OCI-LY1 (cell line): ENCODE measurements around the gene MYH7.

ENCODE experiments used
- H2AFZ ChIP-seq: fragments of 200-600 bp; sonication (generic), shearing (Covaris generic); 2 replicates; pipeline ENCODE4 v1.6.0; 2014; ENCODE audit warnings: antibody characterized with exemption, mild to moderate bottlenecking, low read length
- H3F3A ChIP-seq: fragments of 200-600 bp; sonication (generic), shearing (Covaris generic); 2 replicates; pipeline ENCODE4 v1.6.0; 2014; ENCODE audit warnings: mild to moderate bottlenecking, antibody characterized with exemption, low read length, moderate library complexity; ENCODE audit not compliant: insufficient read depth
- H3K27ac ChIP-seq: fragments of 200-600 bp; sonication (generic); 2 replicates; pipeline ENCODE4 v1.5.1; 2014; ENCODE audit warnings: low read length, mixed run types, mild to moderate bottlenecking, low read depth; ENCODE audit not compliant: poor library complexity, severe bottlenecking
- H3K27me3 ChIP-seq: fragments of 200-600 bp; sonication (generic); 2 replicates; pipeline ENCODE4 v1.6.0; 2014; ENCODE audit warnings: antibody characterized with exemption, mild to moderate bottlenecking, low read length, moderate library complexity; ENCODE audit not compliant: insufficient read depth
- H3K36me3 ChIP-seq: fragments of 200-600 bp; sonication (generic); 2 replicates; pipeline ENCODE4 v1.6.1; 2014; ENCODE audit warnings: mild to moderate bottlenecking, antibody characterized with exemption, low read length, moderate library complexity, mixed read lengths; ENCODE audit not compliant: insufficient read depth
- H3K4me1 ChIP-seq: fragments of 200-600 bp; sonication (generic); 2 replicates; pipeline ENCODE4 v1.5.1; 2014; ENCODE audit warnings: mild to moderate bottlenecking, low read length, moderate library complexity; ENCODE audit not compliant: insufficient read depth, severe bottlenecking
- H3K4me2 ChIP-seq: fragments of 200-600 bp; sonication (generic), shearing (Covaris generic); 2 replicates; pipeline ENCODE4 v1.6.1; 2014; ENCODE audit warnings: low read length
- H3K4me3 ChIP-seq: fragments of 200-600 bp; sonication (generic); 2 replicates; pipeline ENCODE4 v1.5.1; 2014; ENCODE audit warnings: low read length, low read depth, mild to moderate bottlenecking, mixed read lengths; ENCODE audit not compliant: poor library complexity, severe bottlenecking
- H3K79me2 ChIP-seq: fragments of 200-600 bp; shearing (Covaris generic); 2 replicates; pipeline ENCODE4 v1.6.1; 2016; ENCODE audit warnings: mixed run types, low read length, mixed read lengths; ENCODE audit not compliant: insufficient read depth
- H3K9ac ChIP-seq: fragments of 200-600 bp; sonication (generic), shearing (Covaris generic); 2 replicates; pipeline ENCODE4 v1.6.1; 2014; ENCODE audit warnings: mild to moderate bottlenecking, low read length, mixed read lengths
- H3K9me2 ChIP-seq: fragments of 200-600 bp; sonication (generic), shearing (Covaris generic); 2 replicates; pipeline ENCODE4 v1.6.1; 2014; ENCODE audit warnings: low read depth, mild to moderate bottlenecking, low read length, mixed read lengths
- H3K9me3 ChIP-seq: fragments of 200-600 bp; shearing (Covaris generic); 2 replicates; pipeline ENCODE4 v1.6.1; 2014; ENCODE audit warnings: low read length, mixed read lengths
- H4K20me1 ChIP-seq: fragments of 200-600 bp; sonication (generic), shearing (Covaris generic); 2 replicates; pipeline ENCODE4 v1.6.0; 2016; ENCODE audit warnings: mild to moderate bottlenecking, low read length; ENCODE audit not compliant: insufficient read depth
- EZH2 ChIP-seq: fragments of 200-600 bp; sonication (generic), shearing (Covaris generic); IDR thresholded peaks from 2 replicates; pipeline ENCODE4 v1.8.0; 2017; ENCODE audit warnings: borderline replicate concordance, mixed run types, mild to moderate bottlenecking, antibody characterized with exemption, low read length, moderate library complexity, mixed read lengths
- TF ChIP-seq, protein P1 (sequence below): fragments of 200-600 bp; sonication (generic), shearing (Covaris generic); IDR thresholded peaks from 2 replicates; pipeline ENCODE4 v1.5.1; 2017; ENCODE audit warnings: mild to moderate bottlenecking, antibody characterized with exemption, low read length, moderate library complexity, mixed read lengths

MYH7 gene

DNA sequence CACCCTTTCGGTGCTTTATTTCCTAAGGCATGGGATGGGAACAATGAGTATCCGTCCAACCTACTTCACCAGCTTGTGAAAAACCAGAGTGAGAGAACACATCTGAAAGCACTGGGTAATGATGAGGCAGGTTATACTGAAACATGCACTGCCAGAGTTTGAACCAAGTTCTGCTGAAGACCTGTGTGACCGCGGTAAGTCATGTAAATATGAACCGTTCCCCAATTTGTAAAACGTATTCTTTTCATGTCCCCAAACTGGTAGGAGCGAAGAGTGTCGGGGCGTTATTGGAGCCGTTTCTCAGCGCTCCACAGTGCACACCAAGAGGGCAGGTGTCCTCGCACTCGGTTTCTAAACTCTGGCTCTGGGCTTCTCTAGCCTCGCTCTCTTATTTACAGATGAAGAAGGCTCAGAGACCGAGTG is 33.3 kb upstream of the MYH7 start:
- no peaks in the 10 kb centered on the region for H3K9me2 ChIP-seq
- H2AFZ ChIP-seq = peak overlapping the region; percentile 36
- no peaks in the 10 kb centered on the region for H3K9me3 ChIP-seq
- H3K79me2 ChIP-seq = peaks cover 9% of the 10 kb centered on the region
- H3F3A ChIP-seq = no peaks in the 10 kb centered on the region
- no peak overlapping the region for H3K9ac ChIP-seq
- no peaks in the 10 kb centered on the region for H4K20me1 ChIP-seq
- no peaks in the 10 kb centered on the region for H3K27me3 ChIP-seq
- H3K4me1 ChIP-seq = peaks cover 9% of the 10 kb centered on the region
- H3K27ac ChIP-seq = peak overlapping the region; percentile 57
- peaks cover 27% of the 10 kb centered on the region; the same call in 1 of the 2 replicates for H3K36me3 ChIP-seq
- no peak for TF ChIP-seq EZH2
- TF ChIP-seq, protein P1, sequence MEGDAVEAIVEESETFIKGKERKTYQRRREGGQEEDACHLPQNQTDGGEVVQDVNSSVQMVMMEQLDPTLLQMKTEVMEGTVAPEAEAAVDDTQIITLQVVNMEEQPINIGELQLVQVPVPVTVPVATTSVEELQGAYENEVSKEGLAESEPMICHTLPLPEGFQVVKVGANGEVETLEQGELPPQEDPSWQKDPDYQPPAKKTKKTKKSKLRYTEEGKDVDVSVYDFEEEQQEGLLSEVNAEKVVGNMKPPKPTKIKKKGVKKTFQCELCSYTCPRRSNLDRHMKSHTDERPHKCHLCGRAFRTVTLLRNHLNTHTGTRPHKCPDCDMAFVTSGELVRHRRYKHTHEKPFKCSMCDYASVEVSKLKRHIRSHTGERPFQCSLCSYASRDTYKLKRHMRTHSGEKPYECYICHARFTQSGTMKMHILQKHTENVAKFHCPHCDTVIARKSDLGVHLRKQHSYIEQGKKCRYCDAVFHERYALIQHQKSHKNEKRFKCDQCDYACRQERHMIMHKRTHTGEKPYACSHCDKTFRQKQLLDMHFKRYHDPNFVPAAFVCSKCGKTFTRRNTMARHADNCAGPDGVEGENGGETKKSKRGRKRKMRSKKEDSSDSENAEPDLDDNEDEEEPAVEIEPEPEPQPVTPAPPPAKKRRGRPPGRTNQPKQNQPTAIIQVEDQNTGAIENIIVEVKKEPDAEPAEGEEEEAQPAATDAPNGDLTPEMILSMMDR = no peak
- H3K4me2 ChIP-seq = peak overlapping the region; percentile 37
- H3K4me3 ChIP-seq = peak overlapping the region; percentile 100

DNA sequence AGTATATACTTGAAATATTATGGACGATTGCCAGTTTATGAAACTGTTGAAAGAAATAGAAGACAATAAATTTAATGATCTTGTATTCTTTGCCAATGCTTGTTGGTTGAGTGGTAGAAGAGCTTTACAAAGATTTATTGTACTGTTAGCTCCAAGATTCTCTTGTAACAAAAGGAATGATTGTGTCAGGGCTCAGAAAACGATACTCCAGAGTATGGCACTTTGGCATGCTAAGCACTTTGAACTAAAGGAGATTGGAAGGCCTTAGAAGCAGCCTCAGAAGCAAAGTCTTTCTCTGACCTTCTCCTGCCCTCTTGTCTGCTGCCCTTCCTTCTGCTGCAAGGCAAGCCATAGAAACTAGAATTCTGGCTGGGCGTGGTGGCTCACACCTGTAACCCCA is 29.8 kb upstream of the MYH7 start:
- no peaks in the 10 kb centered on the region for H4K20me1 ChIP-seq
- H3K4me1 ChIP-seq = peaks cover 5% of the 10 kb centered on the region
- TF ChIP-seq, protein P1 = no peak
- no peak for TF ChIP-seq EZH2
- H2AFZ ChIP-seq = no peak overlapping the region
- H3K9me2 ChIP-seq = no peaks in the 10 kb centered on the region
- no peak overlapping the region for H3K9ac ChIP-seq
- H3K9me3 ChIP-seq = no peaks in the 10 kb centered on the region
- no peaks in the 10 kb centered on the region for H3K27me3 ChIP-seq
- H3K36me3 ChIP-seq = no peaks in the 10 kb centered on the region
- H3K79me2 ChIP-seq = peaks cover 7% of the 10 kb centered on the region
- H3F3A ChIP-seq = no peaks in the 10 kb centered on the region
- H3K4me2 ChIP-seq = no peak overlapping the region
- H3K27ac ChIP-seq = no peak overlapping the region
- H3K4me3 ChIP-seq = no peak overlapping the region

DNA sequence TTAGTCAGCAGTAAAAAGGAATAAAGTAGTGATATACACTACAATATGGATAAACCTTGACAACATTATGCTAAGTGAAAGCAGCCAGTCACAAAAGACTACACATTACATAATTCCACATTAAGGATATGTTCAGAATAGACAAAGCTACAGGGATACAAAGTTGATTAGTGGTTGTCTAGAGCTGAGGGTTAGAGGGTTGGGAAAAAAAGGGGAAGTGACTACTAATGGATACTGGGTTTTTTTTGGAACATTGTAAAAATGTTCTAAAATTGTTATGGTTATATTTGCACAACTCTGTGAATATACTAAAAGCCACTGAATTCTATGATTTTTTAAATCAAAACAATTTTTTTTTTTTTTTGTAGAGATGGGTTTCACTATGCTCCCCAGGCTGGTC is 29.2 kb upstream of the MYH7 start:
- Histone ChIP-seq H3K27me3 (no peaks in the 10 kb centered on the region), H3K27ac (no peak overlapping the region), H3K9me3 (no peaks in the 10 kb centered on the region), H3K4me2 (no peak overlapping the region), H3K4me3 (no peak overlapping the region), H3K9ac (no peak overlapping the region), H3K36me3 (no peaks in the 10 kb centered on the region), H3F3A (no peaks in the 10 kb centered on the region), H4K20me1 (no peaks in the 10 kb centered on the region), H3K9me2 (no peaks in the 10 kb centered on the region), H3K4me1 (no peaks in the 10 kb centered on the region), H2AFZ (no peak overlapping the region), H3K79me2 (peaks cover 1% of the 10 kb centered on the region; the same call in 1 of the 2 replicates)
- TF ChIP-seq, protein P1 = no peak
- no peak for TF ChIP-seq EZH2
